Adrenal gland (tissue), 12 donors: Measurements from ENCODE around the gene TCEA3. TPM values are rescaled to one million over a fixed set of nuclear protein-coding genes. Genes with fewer than 3 reads are reported as not detected.

Source experiments
- DNase-seq, 7 donors: peaks; one replicate each; pipeline ENCODE4 v3.0.0-alpha.2; 2019 to 2020
- H3K27ac ChIP-seq, 5 donors: fragments of 200-600 bp; sonication (generic) in 4 of 5; 1 replicate in 3 of 5; 2 replicates in 2 of 5; pipeline versions ENCODE4 v1.5.1 to v1.8.0; 2016 to 2020; ENCODE audit warnings: mild to moderate bottlenecking in 1 of 5
- H3K27me3 ChIP-seq: fragments of 200-600 bp; 2 replicates; pipeline ENCODE4 v1.8.0; 2021
- H3K36me3 ChIP-seq, 2 donors: fragments of 200-600 bp; replicated peaks in 1 of 2; 1 replicate in 1 of 2; 2 replicates in 1 of 2; pipeline versions ENCODE4 v1.5.1 to v1.8.0; 2018 to 2022
- H3K4me1 ChIP-seq, 2 donors: fragments of 200-600 bp; replicated peaks in 1 of 2; 1 replicate in 1 of 2; 2 replicates in 1 of 2; pipeline versions ENCODE4 v1.5.1 to v1.8.0; 2018 to 2021
- H3K4me3 ChIP-seq, 4 donors: fragments of 200-600 bp; sonication (generic) in 3 of 4; one replicate each; pipeline ENCODE4 v1.5.1; 2016 to 2018
- H3K9me3 ChIP-seq, 3 donors: fragments of 200-600 bp; sonication (generic) in 1 of 3; replicated peaks in 1 of 3; 1 replicate in 2 of 3; 2 replicates in 1 of 3; pipeline versions ENCODE4 v1.5.1 to v1.8.0; 2016 to 2021
- POLR2A ChIP-seq, 2 donors: fragments of 450-650 bp; IDR thresholded peaks; one replicate each; pipeline ENCODE4 v1.6.1; 2017; ENCODE audit warnings: antibody characterized with exemption in 2 of 2, mild to moderate bottlenecking in 2 of 2, moderate library complexity in 1 of 2
- WGBS, 4 donors: extraction: QIAGEN DNeasy Blood & Tissue Kit in 2 of 4; methylation state at CpG; one replicate each; pipeline versions ENCODE4 v1.1.5 to v1.1.7; 2013 to 2017; 5-methylcytosine and 5-hydroxymethylcytosine counted together
- intact Hi-C, 2 donors: fragments of 100-400 bp; cut with DNase I; formaldehyde crosslinking; loops; one replicate each; pipeline versions ENCODE4 v1.14.1 to v1.15.0; 2022 to 2023
- polyA plus RNA-seq, 3 donors: library from polyadenylated mRNA; stranded (reverse); fragments of 200-250 nt in 2 of 3; fragments of 350-450 nt in 1 of 3; fragmentation: Illumina TruSeq in 1 of 3; extraction: RNeasy Lipid Tissue Mini Kit (QIAGEN cat#74804) in 1 of 3; gene quantifications; one replicate each; pipeline ENCODE4 v1.2.3, GENCODE V29; 2013 to 2014
- total RNA-seq, 9 donors: library from RNA; depleted of rRNA in 4 of 9; stranded (reverse); fragments of >200 nt in 4 of 9; fragments of 120-200 nt in 1 of 9; fragmentation: NEBNext Ultra II Directional in 1 of 9; extraction: Animal tissue kit (Norgen Biotek cat#: 25700) in 1 of 9; gene quantifications; one replicate each; pipeline versions ENCODE4 v1.1.0 to v1.2.4, GENCODE V29; 2013 to 2023
- TF ChIP-seq, protein P1 (sequence below), 6 experiments: fragments of 450-650 bp in 4 of 6; fragments of 200-600 bp in 2 of 6; sonication (generic) in 1 of 6; IDR thresholded peaks; 1 replicate in 5 of 6; 2 replicates in 1 of 6; pipeline versions ENCODE4 v1.5.1 to v1.8.0; 2016 to 2021; ENCODE audit warnings: antibody characterized with exemption in 6 of 6, mild to moderate bottlenecking in 2 of 6, moderate library complexity in 1 of 6
- donor health status: healthy with polysubstance abuse.
- donor health status: Bipolar disorder and iron deficiency.
- donor health status: DM: yes; HTN: yes; CAD: no.
- donor health status: DM: no; HTN: no; CAD: no.
- donor health status: DM: no; HTN: no; CAD: no.
- donor health status: DM: yes; HTN: yes; CAD: no.

TCEA3 gene
- total and polyA plus RNA-seq, 12 donors: 23.6 to 171 (median 115) TPM

DNA sequence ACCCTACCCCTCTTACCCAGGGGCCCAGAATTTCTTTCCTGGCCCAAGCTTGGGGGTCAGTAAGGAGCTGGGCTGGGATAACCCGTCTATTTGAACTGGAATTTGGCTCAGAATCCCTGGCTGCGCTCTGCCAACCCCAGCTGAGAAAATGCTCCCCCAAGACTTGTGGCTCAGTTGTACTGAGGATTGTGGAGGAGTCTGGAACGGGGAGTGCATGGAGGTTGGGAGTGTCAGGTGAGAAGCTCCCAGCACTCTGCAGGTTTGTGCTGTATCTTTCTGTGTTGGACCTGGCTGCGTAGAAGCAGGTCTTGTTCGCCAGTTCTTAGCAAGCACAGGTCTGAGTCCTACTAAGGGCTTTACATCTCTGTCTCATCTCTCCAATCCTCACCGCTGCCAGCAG, 1.6 kb downstream of the TCEA3 start:
- H3K27me3 ChIP-seq: no peaks in the 10 kb centered on the region
- no peaks in the 10 kb centered on the region for H3K36me3 ChIP-seq
- peak overlapping the region in 4 of 5 donors; percentile 84 to 89 (median 86) for H3K27ac ChIP-seq
- no peaks in the 10 kb centered on the region for H3K9me3 ChIP-seq
- peak in 1 of 7 donors; percentile 30 for DNase-seq
- H3K4me1 ChIP-seq: peaks cover 30 to 42% of the 10 kb centered on the region in 2 donors
- TF ChIP-seq, protein P1, sequence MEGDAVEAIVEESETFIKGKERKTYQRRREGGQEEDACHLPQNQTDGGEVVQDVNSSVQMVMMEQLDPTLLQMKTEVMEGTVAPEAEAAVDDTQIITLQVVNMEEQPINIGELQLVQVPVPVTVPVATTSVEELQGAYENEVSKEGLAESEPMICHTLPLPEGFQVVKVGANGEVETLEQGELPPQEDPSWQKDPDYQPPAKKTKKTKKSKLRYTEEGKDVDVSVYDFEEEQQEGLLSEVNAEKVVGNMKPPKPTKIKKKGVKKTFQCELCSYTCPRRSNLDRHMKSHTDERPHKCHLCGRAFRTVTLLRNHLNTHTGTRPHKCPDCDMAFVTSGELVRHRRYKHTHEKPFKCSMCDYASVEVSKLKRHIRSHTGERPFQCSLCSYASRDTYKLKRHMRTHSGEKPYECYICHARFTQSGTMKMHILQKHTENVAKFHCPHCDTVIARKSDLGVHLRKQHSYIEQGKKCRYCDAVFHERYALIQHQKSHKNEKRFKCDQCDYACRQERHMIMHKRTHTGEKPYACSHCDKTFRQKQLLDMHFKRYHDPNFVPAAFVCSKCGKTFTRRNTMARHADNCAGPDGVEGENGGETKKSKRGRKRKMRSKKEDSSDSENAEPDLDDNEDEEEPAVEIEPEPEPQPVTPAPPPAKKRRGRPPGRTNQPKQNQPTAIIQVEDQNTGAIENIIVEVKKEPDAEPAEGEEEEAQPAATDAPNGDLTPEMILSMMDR (IDR thresholded peaks at IDR 0.05): no peak
- TF ChIP-seq POLR2A (IDR thresholded peaks at IDR 0.05): no peak
- H3K4me3 ChIP-seq: peak overlapping the region in 1 of 4 donors; percentile 82
- 42 to 66% (median 61%) methylated on average over 5 to 6 of the region's 6 CpGs for WGBS, 4 donors
- intact Hi-C loops: loop anchor here in 1 of 2 donors (10.0 kb wide), 1 partner anchor 112 kb away; the partner anchor contains the start of gene E2F2

DNA sequence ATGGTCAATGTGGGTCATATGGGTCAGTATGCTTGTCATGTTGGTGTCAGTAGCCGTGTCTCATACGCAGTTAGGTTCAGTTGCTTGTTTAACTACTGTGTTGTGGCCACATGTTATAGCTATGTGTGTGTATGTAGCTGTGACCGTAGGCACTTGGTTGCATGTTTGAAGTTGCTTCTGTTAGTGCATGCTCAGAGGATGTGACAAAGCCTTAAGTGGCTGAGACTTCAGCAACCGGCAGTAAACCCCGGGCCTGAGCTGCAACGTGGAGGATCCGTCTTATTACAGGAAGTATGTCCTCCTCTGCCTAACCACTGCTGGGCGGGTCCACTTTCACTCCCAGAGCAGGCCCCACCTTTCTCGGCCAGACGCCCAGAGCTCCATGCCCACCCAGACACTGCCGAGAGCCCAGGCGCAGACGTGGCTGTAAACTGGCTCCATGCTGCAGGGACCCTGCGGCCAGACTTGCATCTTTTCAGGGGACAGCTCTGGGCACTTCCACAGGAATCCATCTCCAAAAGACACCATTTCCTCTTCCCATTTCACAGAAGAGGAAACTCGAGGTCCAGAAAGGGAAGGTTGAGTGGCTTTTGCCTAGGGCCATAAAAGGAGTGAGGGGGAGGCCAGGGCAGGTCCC, 2.2 kb downstream of the TCEA3 start:
- WGBS, 4 donors: 8 to 63% (median 11%) methylated on average over 3 to 15 of the region's 15 CpGs
- Histone ChIP-seq H3K27me3 (no peaks in the 10 kb centered on the region), H3K27ac (peak overlapping the region in 4 of 5 donors; percentile 11 to 89 (median 86)), H3K4me3 (peak overlapping the region in 1 of 4 donors; percentile 82), H3K9me3 (no peaks in the 10 kb centered on the region), H3K4me1 (peaks cover 35 to 48% of the 10 kb centered on the region in 2 donors), H3K36me3 (no peaks in the 10 kb centered on the region)
- peak in 1 of 2 donors; percentile 24 for TF ChIP-seq POLR2A (IDR thresholded peaks at IDR 0.05)
- TF ChIP-seq, protein P1 (IDR thresholded peaks at IDR 0.05): no peak
- DNase-seq: peak; percentile 60 to 86 (median 77)
- intact Hi-C loops: loop anchor here in 1 of 2 donors (10.0 kb wide), 1 partner anchor 112 kb away; the partner anchor contains the start of gene E2F2

DNA sequence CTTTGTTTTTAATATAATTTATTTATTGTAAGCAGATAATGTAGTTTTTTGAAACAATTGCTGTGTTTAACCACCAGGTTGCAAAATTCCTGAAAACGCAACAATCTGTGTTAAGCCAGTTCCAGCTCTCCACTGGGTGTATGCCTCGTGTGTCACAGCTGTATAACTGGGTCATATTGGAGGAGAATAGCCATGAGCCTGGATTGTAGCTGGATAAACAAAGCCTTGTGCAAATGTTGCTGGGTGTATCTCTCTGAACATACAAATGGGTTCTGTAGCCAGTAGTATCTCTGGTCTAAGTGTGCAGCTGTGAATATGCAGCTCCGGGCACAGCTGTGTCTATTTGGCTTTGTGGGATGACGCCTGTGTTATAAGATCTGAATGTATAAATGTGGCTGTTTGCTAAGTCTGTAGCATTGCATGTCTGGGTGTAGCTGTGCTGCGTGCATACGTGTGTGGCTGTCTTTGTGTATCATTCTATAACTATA, 2.8 kb downstream of the TCEA3 start:
- peak in 5 of 7 donors; percentile 46 to 74 (median 71) for DNase-seq
- H3K36me3 ChIP-seq: peaks cover 0 to 2% of the 10 kb centered on the region in 2 donors
- H3K27ac ChIP-seq: peak overlapping the region in 4 of 5 donors; percentile 11 to 89 (median 86)
- peak overlapping the region in 1 of 4 donors; percentile 82 for H3K4me3 ChIP-seq
- intact Hi-C loops: loop anchor here in 1 of 2 donors (10.0 kb wide), 1 partner anchor 113 kb away; the partner anchor contains the start of gene E2F2
- peaks cover 36 to 49% of the 10 kb centered on the region in 2 donors for H3K4me1 ChIP-seq
- no peaks in the 10 kb centered on the region for H3K27me3 ChIP-seq
- WGBS, 4 donors: 31 to 36% (median 33%) methylated on average over 5 to 6 of the region's 6 CpGs
- TF ChIP-seq, protein P1 (IDR thresholded peaks at IDR 0.05): peak in 5 of 6 experiments; percentile 31 to 60 (median 49)
- peak in 1 of 2 donors; percentile 12 for TF ChIP-seq POLR2A (IDR thresholded peaks at IDR 0.05)
- H3K9me3 ChIP-seq: no peaks in the 10 kb centered on the region

DNA sequence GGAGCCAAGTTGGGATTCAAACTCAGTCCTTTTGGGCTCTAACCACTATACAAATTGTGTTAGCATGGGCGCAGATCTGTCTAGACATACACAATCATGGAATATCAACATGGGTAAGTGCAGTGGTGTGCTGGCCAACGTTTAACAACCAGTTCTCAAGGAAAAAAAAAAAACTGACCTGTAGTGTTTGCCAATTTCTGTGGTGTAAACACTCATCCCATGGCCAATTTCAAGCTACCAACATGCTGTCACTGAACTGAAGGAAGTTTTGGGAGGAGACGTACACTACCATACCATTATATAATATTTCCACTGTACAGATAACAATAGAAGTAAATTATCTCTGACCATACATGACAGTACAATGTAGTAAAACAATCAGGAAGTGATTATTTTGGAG, 3.2 kb downstream of the TCEA3 start:
- no peak for DNase-seq
- intact Hi-C loops: loop anchor here in 1 of 2 donors (10.0 kb wide), 1 partner anchor 113 kb away; the partner anchor contains the start of gene E2F2
- no peaks in the 10 kb centered on the region for H3K9me3 ChIP-seq
- peaks cover 0 to 7% of the 10 kb centered on the region in 2 donors for H3K36me3 ChIP-seq
- H3K27me3 ChIP-seq: no peaks in the 10 kb centered on the region
- WGBS, 4 donors: 45 to 63% (median 57%) methylated on average over 3 of the region's 3 CpGs
- H3K4me1 ChIP-seq: peaks cover 36 to 49% of the 10 kb centered on the region in 2 donors
- no peak overlapping the region for H3K4me3 ChIP-seq
- TF ChIP-seq, protein P1 (IDR thresholded peaks at IDR 0.05): no peak
- no peak for TF ChIP-seq POLR2A (IDR thresholded peaks at IDR 0.05)
- H3K27ac ChIP-seq: peak overlapping the region in 3 of 5 donors; percentile 11 to 89 (median 87)
